B cell (primary cell): ENCODE results near the gene PSMD6. TPM values are rescaled to one million over a fixed set of nuclear protein-coding genes. Genes with fewer than 3 reads are reported as not detected.

ENCODE experiments used
- ATAC-seq: fragments of 200-7000 bp; cut with Tn5 transposase; one replicate; pipeline ENCODE4 v1.10.0; 2021; ENCODE audit warnings: low read depth, mild to moderate bottlenecking, moderate number of reproducible peaks, moderate library complexity
- CTCF ChIA-PET: fragments of 350-600 bp; sonication (Branson Sonifier 250); formaldehyde crosslinking; loops from one replicate; lab custom pipeline; 2021; ENCODE audit warnings: antibody characterized with exemption, inconsistent platforms; lab: Charles Lee
- POLR2A ChIA-PET: fragments of 350-600 bp; sonication (Branson Sonifier 250); formaldehyde crosslinking; loops from one replicate; lab custom pipeline; 2021; ENCODE audit warnings: antibody characterized with exemption; lab: Charles Lee
- DNase-seq: peaks from one replicate; pipeline ENCODE4 v3.0.0; 2013
- H2AFZ ChIP-seq: 2 replicates; pipeline ENCODE4 v1.6.1; 2012; ENCODE audit warnings: mild to moderate bottlenecking, low read depth, low read length; ENCODE audit not compliant: insufficient read depth, poor library complexity, severe bottlenecking
- H3K27ac ChIP-seq, 2 donors: 1 replicate in 1 of 2; 2 replicates in 1 of 2; pipeline ENCODE4 v1.5.1; 2012 to 2013; ENCODE audit warnings: low read length in 2 of 2, mild to moderate bottlenecking in 2 of 2, moderate library complexity in 1 of 2
- H3K27me3 ChIP-seq, 4 experiments: fragments of 200-600 bp in 1 of 4; sonication (generic) in 1 of 4; replicated peaks in 1 of 4; 1 replicate in 2 of 4; 2 replicates in 2 of 4; pipeline versions ENCODE4 v1.6.1 to v1.7.0; 2013 to 2016; ENCODE audit warnings: low read length in 3 of 4, mild to moderate bottlenecking in 2 of 4, mixed read lengths in 1 of 4, moderate library complexity in 1 of 4; ENCODE audit not compliant: insufficient read depth in 4 of 4, control insufficient read depth in 3 of 4; ENCODE audit errors: control extremely low read depth in 1 of 4
- H3K36me3 ChIP-seq, 2 experiments: replicated peaks in 1 of 2; 1 replicate in 1 of 2; 2 replicates in 1 of 2; pipeline versions ENCODE4 v1.6.1 to v1.7.1; 2013; ENCODE audit warnings: low read length in 1 of 2; ENCODE audit not compliant: insufficient read depth in 2 of 2, control insufficient read depth in 1 of 2; ENCODE audit errors: control extremely low read depth in 1 of 2, extremely low read depth in 1 of 2
- H3K4me1 ChIP-seq, 2 donors: fragments of 200-600 bp in 1 of 2; sonication (generic) in 1 of 2; 1 replicate in 1 of 2; 2 replicates in 1 of 2; pipeline versions ENCODE4 v1.5.1 to v1.6.1; 2013 to 2017; ENCODE audit warnings: low read length in 2 of 2; ENCODE audit not compliant: control insufficient read depth in 2 of 2, insufficient read depth in 2 of 2
- H3K4me2 ChIP-seq: replicated peaks from 2 replicates; pipeline ENCODE3; 2012; ENCODE audit warnings: mild to moderate bottlenecking, low read depth, low read length; ENCODE audit not compliant: poor library complexity, severe bottlenecking
- H3K4me3 ChIP-seq, 5 experiments: fragments of 200-600 bp in 1 of 5; sonication (generic) in 1 of 5; 1 replicate in 3 of 5; 2 replicates in 2 of 5; pipeline versions ENCODE4 v1.5.1 to v1.7.0; 2011 to 2016; ENCODE audit warnings: low read length in 4 of 5, mild to moderate bottlenecking in 4 of 5, low read depth in 2 of 5, control low read depth in 1 of 5, moderate library complexity in 1 of 5; ENCODE audit not compliant: insufficient read depth in 1 of 5; ENCODE audit errors: control extremely low read depth in 1 of 5, extremely low read depth in 1 of 5
- H3K79me2 ChIP-seq: fragments of 200-600 bp; sonication (generic); one replicate; pipeline ENCODE4 v1.6.0; 2016; ENCODE audit warnings: low read length; ENCODE audit not compliant: control insufficient read depth, insufficient read depth
- H3K9ac ChIP-seq: fragments of 200-600 bp; sonication (generic); 2 replicates; pipeline ENCODE4 v1.6.1; 2017; ENCODE audit warnings: mild to moderate bottlenecking, low read length, moderate library complexity
- H3K9me3 ChIP-seq, 3 donors: one replicate each; pipeline versions ENCODE4 v1.6.1 to v1.7.1; 2013; ENCODE audit warnings: low read length in 2 of 3; ENCODE audit not compliant: control insufficient read depth in 2 of 3, insufficient read depth in 1 of 3; ENCODE audit errors: control extremely low read depth in 1 of 3
- H4K20me1 ChIP-seq: 2 replicates; pipeline ENCODE4 v1.6.0; 2012; ENCODE audit warnings: mild to moderate bottlenecking, low read length; ENCODE audit not compliant: insufficient read depth, control insufficient read depth, poor library complexity, severe bottlenecking
- H3K27ac Mint-ChIP-seq: one replicate; pipeline ENCODE4 v1.8.0; 2021; ENCODE audit warnings: mixed read lengths
- H3K27me3 Mint-ChIP-seq: one replicate; pipeline ENCODE4 v1.8.0; 2021; ENCODE audit warnings: mixed read lengths
- H3K4me1 Mint-ChIP-seq: one replicate; pipeline ENCODE4 v1.8.0; 2021; ENCODE audit warnings: mixed read lengths
- H3K4me3 Mint-ChIP-seq: one replicate; pipeline ENCODE4 v1.8.0; 2021; ENCODE audit warnings: mixed read lengths
- H3K9me3 Mint-ChIP-seq: one replicate; pipeline ENCODE4 v1.8.0; 2022; ENCODE audit warnings: mixed read lengths; ENCODE audit not compliant: insufficient read depth
- EZH2 ChIP-seq: IDR thresholded peaks from 2 replicates; pipeline ENCODE4 v1.6.1; 2012; ENCODE audit warnings: borderline replicate concordance, low read depth, mild to moderate bottlenecking, moderate library complexity, low read length; ENCODE audit not compliant: insufficient read depth, poor library complexity, severe bottlenecking
- WGBS: methylation state at CpG from one replicate; pipeline ENCODE4 v1.1.5; 2013; ENCODE audit warnings: missing lambda C conversion rate; ENCODE audit not compliant: insufficient coverage; 5-methylcytosine and 5-hydroxymethylcytosine counted together
- intact Hi-C: fragments of 100-400 bp; cut with micrococcal nuclease; formaldehyde crosslinking; loops from one replicate; pipeline ENCODE4 v1.10.0; 2022
- polyA plus RNA-seq: library from polyadenylated mRNA; depleted of rRNA; stranded (reverse); fragments of >200 nt; gene quantifications from 2 replicates; pipeline ENCODE4 v1.2.3, GENCODE V29; 2012
- total RNA-seq, 2 donors: library from RNA; stranded (reverse); fragments of 120-200 nt in 1 of 2; gene quantifications; 1 replicate in 1 of 2; 2 replicates in 1 of 2; pipeline versions ENCODE4 v1.2.3 to v1.2.4, GENCODE V29; 2013 to 2022
- TF ChIP-seq, protein P1 (sequence below): fragments of 200-600 bp; IDR thresholded peaks from one replicate; pipeline ENCODE4 v1.8.0; 2022; ENCODE audit warnings: antibody characterized with exemption, mild to moderate bottlenecking

The PSMD6 gene
- total and polyA plus RNA-seq, 2 donors (not counting 1 experiment from before 2014, with no cell fraction given): 34.7 to 63.4 TPM

DNA sequence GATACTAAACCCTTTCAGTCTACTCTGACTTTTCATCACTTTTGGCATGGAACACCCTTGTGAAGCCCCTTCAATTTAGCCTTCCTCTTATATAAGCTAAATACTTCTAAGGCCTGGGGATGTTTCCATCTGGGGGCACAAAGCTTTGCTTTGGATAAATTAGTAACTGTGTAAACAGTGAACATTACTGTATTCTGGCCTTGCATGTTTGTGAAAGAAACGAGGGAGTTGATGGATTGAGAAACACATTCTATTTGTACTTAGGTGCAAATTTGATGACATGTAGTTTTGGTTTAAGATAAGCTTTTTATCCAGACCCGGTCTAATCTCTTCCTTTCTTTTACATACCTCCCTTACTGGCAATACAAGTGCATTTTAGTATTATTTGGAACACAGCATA lies 19.7 kb downstream of the PSMD6 start:
- H3K9me3 ChIP-seq: no peaks in the 10 kb centered on the region
- no peak overlapping the region for H3K9ac ChIP-seq
- H3K27me3 ChIP-seq: no peaks in the 10 kb centered on the region
- no peak overlapping the region for H3K4me3 Mint-ChIP-seq
- H3K79me2 ChIP-seq: no peaks in the 10 kb centered on the region
- H3K4me1 ChIP-seq: no peaks in the 10 kb centered on the region
- ChIA-PET POLR2A (interaction anchor here (0.6 kb wide), 1 partner anchor 28 kb away, joined by 3 read pairs; no protein-coding TSS in a partner anchor), CTCF (interaction anchor here (2.2 kb wide), 1 partner anchor 10 kb away, joined by 13 read pairs; no protein-coding TSS in a partner anchor)
- no peak overlapping the region for H3K27ac ChIP-seq
- TF ChIP-seq, protein P1, sequence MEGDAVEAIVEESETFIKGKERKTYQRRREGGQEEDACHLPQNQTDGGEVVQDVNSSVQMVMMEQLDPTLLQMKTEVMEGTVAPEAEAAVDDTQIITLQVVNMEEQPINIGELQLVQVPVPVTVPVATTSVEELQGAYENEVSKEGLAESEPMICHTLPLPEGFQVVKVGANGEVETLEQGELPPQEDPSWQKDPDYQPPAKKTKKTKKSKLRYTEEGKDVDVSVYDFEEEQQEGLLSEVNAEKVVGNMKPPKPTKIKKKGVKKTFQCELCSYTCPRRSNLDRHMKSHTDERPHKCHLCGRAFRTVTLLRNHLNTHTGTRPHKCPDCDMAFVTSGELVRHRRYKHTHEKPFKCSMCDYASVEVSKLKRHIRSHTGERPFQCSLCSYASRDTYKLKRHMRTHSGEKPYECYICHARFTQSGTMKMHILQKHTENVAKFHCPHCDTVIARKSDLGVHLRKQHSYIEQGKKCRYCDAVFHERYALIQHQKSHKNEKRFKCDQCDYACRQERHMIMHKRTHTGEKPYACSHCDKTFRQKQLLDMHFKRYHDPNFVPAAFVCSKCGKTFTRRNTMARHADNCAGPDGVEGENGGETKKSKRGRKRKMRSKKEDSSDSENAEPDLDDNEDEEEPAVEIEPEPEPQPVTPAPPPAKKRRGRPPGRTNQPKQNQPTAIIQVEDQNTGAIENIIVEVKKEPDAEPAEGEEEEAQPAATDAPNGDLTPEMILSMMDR: no peak
- no peak for TF ChIP-seq EZH2
- H3K27ac Mint-ChIP-seq: no peak overlapping the region
- DNase-seq: no peak
- no CpG with 5 or more reads among the region's 2 CpGs for WGBS
- no peaks in the 10 kb centered on the region for H4K20me1 ChIP-seq
- no peaks in the 10 kb centered on the region for H3K9me3 Mint-ChIP-seq
- no peaks in the 10 kb centered on the region for H3K4me1 Mint-ChIP-seq
- ATAC-seq: no peak
- no peaks in the 10 kb centered on the region for H3K27me3 Mint-ChIP-seq
- peaks cover 0 to 64% of the 10 kb centered on the region in 2 experiments for H3K36me3 ChIP-seq
- no peak overlapping the region for H3K4me2 ChIP-seq
- H2AFZ ChIP-seq: no peak overlapping the region
- no peak overlapping the region for H3K4me3 ChIP-seq
- intact Hi-C loops: no loop called here

DNA sequence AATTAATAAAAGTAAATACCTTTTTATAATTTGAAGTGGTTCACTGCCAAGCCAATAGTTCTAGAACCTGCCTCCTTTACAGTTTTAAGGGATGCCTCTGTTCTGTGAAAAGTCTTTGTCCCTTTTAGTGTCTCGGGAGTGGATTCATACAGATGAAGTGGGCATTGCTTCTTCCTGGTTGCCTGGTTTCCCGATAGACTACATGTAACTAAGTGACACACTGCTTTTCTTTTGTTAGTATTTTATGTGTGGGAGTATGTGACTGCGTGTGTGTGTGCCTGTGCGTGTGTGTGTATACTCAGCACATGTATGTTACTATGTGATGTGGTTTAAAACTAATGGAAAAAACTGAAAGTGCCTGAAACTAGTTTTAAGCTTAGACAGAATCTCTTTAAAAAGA lies 21.1 kb downstream of the PSMD6 start:
- no peak overlapping the region for H3K27ac Mint-ChIP-seq
- Histone ChIP-seq H3K27me3 (no peaks in the 10 kb centered on the region), H3K4me1 (no peaks in the 10 kb centered on the region), H3K4me3 (no peak overlapping the region), H3K9ac (no peak overlapping the region), H4K20me1 (no peaks in the 10 kb centered on the region), H3K9me3 (no peaks in the 10 kb centered on the region), H3K4me2 (no peak overlapping the region), H3K27ac (no peak overlapping the region), H2AFZ (no peak overlapping the region), H3K36me3 (peaks cover 5 to 68% of the 10 kb centered on the region in 2 experiments), H3K79me2 (no peaks in the 10 kb centered on the region)
- no peaks in the 10 kb centered on the region for H3K27me3 Mint-ChIP-seq
- no peaks in the 10 kb centered on the region for H3K9me3 Mint-ChIP-seq
- no peak overlapping the region for H3K4me3 Mint-ChIP-seq
- ATAC-seq: no peak
- no peak for DNase-seq
- H3K4me1 Mint-ChIP-seq: no peaks in the 10 kb centered on the region
- WGBS: 100% methylated on average over 1 of the region's 4 CpGs
- TF ChIP-seq, protein P1: no peak
- TF ChIP-seq EZH2: no peak
- ChIA-PET POLR2A (no interaction called here), CTCF (interaction anchor here (2.2 kb wide), 1 partner anchor 9 kb away, joined by 13 read pairs; no protein-coding TSS in a partner anchor)
- intact Hi-C loops: no loop called here
